Muscle of leg (tissue), 11 donors: ENCODE data around the gene PCDH9. TPM values are rescaled to one million over a fixed set of nuclear protein-coding genes. Genes with fewer than 3 reads are reported as not detected.

ENCODE experiments used
- DNase-seq: peaks from one replicate; pipeline ENCODE4 v3.0.0; 2013
- H3K27ac ChIP-seq: one replicate; pipeline ENCODE4 v1.5.1; 2013; ENCODE audit warnings: mild to moderate bottlenecking, low read length, control low read depth
- H3K27me3 ChIP-seq: one replicate; pipeline ENCODE4 v1.6.1; 2013; ENCODE audit warnings: low read length; ENCODE audit not compliant: control insufficient read depth, insufficient read depth
- H3K36me3 ChIP-seq: one replicate; pipeline ENCODE4 v1.6.1; 2013; ENCODE audit warnings: low read length; ENCODE audit not compliant: control insufficient read depth, insufficient read depth
- H3K4me1 ChIP-seq: one replicate; pipeline ENCODE4 v1.6.1; 2013; ENCODE audit warnings: low read length; ENCODE audit not compliant: control insufficient read depth, insufficient read depth
- H3K4me3 ChIP-seq: one replicate; pipeline ENCODE4 v1.5.1; 2013; ENCODE audit warnings: low read length, control low read depth
- H3K9me3 ChIP-seq: replicated peaks from 2 replicates; pipeline ENCODE4 v1.6.1; 2013; ENCODE audit warnings: low read depth, low read length; ENCODE audit not compliant: control insufficient read depth
- WGBS: methylation state at CpG from one replicate; pipeline ENCODE4 v1.1.5; 2013; ENCODE audit warnings: missing lambda C conversion rate; ENCODE audit not compliant: insufficient coverage; 5-methylcytosine and 5-hydroxymethylcytosine counted together
- polyA plus RNA-seq, 8 donors: library from polyadenylated mRNA; unstranded; fragments of 120-200 nt; gene quantifications; one replicate each; pipeline versions ENCODE4 v1.2.1 to v1.2.3, GENCODE V29; 2013; ENCODE audit warnings: inconsistent platforms in 1 of 8, low replicate concordance in 1 of 8; ENCODE audit not compliant: insufficient read length in 8 of 8, insufficient read depth in 1 of 8
- total RNA-seq: library from RNA; stranded (reverse); fragments of 120-200 nt; gene quantifications from one replicate; pipeline ENCODE4 v1.2.4, GENCODE V29; 2013

PCDH9 gene
- total and polyA plus RNA-seq, 9 donors, result 1.7 to 8.3 (median 3.1) TPM

- no peaks in the 10 kb centered on the region for H3K36me3 ChIP-seq
- no peak overlapping the region for H3K27ac ChIP-seq
- WGBS, result no CpG with 5 or more reads among the region's 4 CpGs
- H3K4me3 ChIP-seq, result no peak overlapping the region
- H3K9me3 ChIP-seq, result no peaks in the 10 kb centered on the region
- H3K27me3 ChIP-seq, result no peaks in the 10 kb centered on the region
- no peak for DNase-seq
- no peaks in the 10 kb centered on the region for H3K4me1 ChIP-seq
Observed at GRCh38 chr13:66519259-66519658, 710.9 kb downstream of the PCDH9 start.

- WGBS, result no CpG with 5 or more reads among the region's 2 CpGs
- H3K36me3 ChIP-seq, result no peaks in the 10 kb centered on the region
- H3K4me1 ChIP-seq, result no peaks in the 10 kb centered on the region
- H3K27me3 ChIP-seq, result no peaks in the 10 kb centered on the region
- no peaks in the 10 kb centered on the region for H3K9me3 ChIP-seq
- DNase-seq, result no peak
- H3K4me3 ChIP-seq, result no peak overlapping the region
- no peak overlapping the region for H3K27ac ChIP-seq
Observed at GRCh38 chr13:66518068-66518467, 712.1 kb downstream of the PCDH9 start.

GRCh38 chr13:66513728-66514127, 716.4 kb downstream of the PCDH9 start:
- no CpG with 5 or more reads among the region's 2 CpGs for WGBS
- Histone ChIP-seq H3K36me3 (no peaks in the 10 kb centered on the region), H3K4me1 (no peaks in the 10 kb centered on the region), H3K27ac (no peak overlapping the region), H3K27me3 (no peaks in the 10 kb centered on the region), H3K9me3 (no peaks in the 10 kb centered on the region), H3K4me3 (no peak overlapping the region)
- peak; percentile 29 for DNase-seq

- no peak for DNase-seq
- Histone ChIP-seq H3K4me3 (no peak overlapping the region), H3K9me3 (no peaks in the 10 kb centered on the region), H3K27ac (no peak overlapping the region), H3K4me1 (no peaks in the 10 kb centered on the region), H3K27me3 (no peaks in the 10 kb centered on the region), H3K36me3 (no peaks in the 10 kb centered on the region)
- no CpG with 5 or more reads among the region's 1 CpG for WGBS
Observed at GRCh38 chr13:66509175-66509574, 721.0 kb downstream of the PCDH9 start.

- Histone ChIP-seq H3K4me1 (no peaks in the 10 kb centered on the region), H3K9me3 (no peaks in the 10 kb centered on the region), H3K27me3 (no peaks in the 10 kb centered on the region), H3K27ac (no peak overlapping the region), H3K4me3 (no peak overlapping the region), H3K36me3 (no peaks in the 10 kb centered on the region)
- DNase-seq, result no peak
- 100% methylated on average over 1 of the region's 4 CpGs for WGBS
Observed at GRCh38 chr13:66508153-66508909, 721.8 kb downstream of the PCDH9 start.

GRCh38 chr13:66506979-66507378, 723.2 kb downstream of the PCDH9 start:
- no peaks in the 10 kb centered on the region for H3K9me3 ChIP-seq
- no CpG with 5 or more reads among the region's 2 CpGs for WGBS
- H3K4me1 ChIP-seq, result no peaks in the 10 kb centered on the region
- H3K4me3 ChIP-seq, result no peak overlapping the region
- no peaks in the 10 kb centered on the region for H3K36me3 ChIP-seq
- no peak overlapping the region for H3K27ac ChIP-seq
- H3K27me3 ChIP-seq, result no peaks in the 10 kb centered on the region
- DNase-seq, result peak; percentile 17

- H3K36me3 ChIP-seq, result no peaks in the 10 kb centered on the region
- no peaks in the 10 kb centered on the region for H3K9me3 ChIP-seq
- no peak for DNase-seq
- no CpG with 5 or more reads among the region's 7 CpGs for WGBS
- H3K27me3 ChIP-seq, result no peaks in the 10 kb centered on the region
- H3K4me1 ChIP-seq, result no peaks in the 10 kb centered on the region
- H3K27ac ChIP-seq, result no peak overlapping the region
- no peak overlapping the region for H3K4me3 ChIP-seq
Observed at GRCh38 chr13:66506051-66506777, 723.9 kb downstream of the PCDH9 start.

- no peak for DNase-seq
- Histone ChIP-seq H3K9me3 (no peaks in the 10 kb centered on the region), H3K27me3 (no peaks in the 10 kb centered on the region), H3K36me3 (no peaks in the 10 kb centered on the region), H3K4me1 (no peaks in the 10 kb centered on the region), H3K4me3 (no peak overlapping the region), H3K27ac (no peak overlapping the region)
- 80% methylated on average over 4 of the region's 6 CpGs for WGBS
Observed at GRCh38 chr13:66503890-66504289, 726.2 kb downstream of the PCDH9 start.

- H3K4me1 ChIP-seq, result no peaks in the 10 kb centered on the region
- H3K36me3 ChIP-seq, result no peaks in the 10 kb centered on the region
- no peak overlapping the region for H3K27ac ChIP-seq
- H3K9me3 ChIP-seq, result no peaks in the 10 kb centered on the region
- no peaks in the 10 kb centered on the region for H3K27me3 ChIP-seq
- no peak overlapping the region for H3K4me3 ChIP-seq
- DNase-seq, result no peak
Observed at GRCh38 chr13:66501181-66501580, 729.0 kb downstream of the PCDH9 start.

- Histone ChIP-seq H3K4me3 (no peak overlapping the region), H3K27me3 (no peaks in the 10 kb centered on the region), H3K27ac (no peak overlapping the region), H3K4me1 (no peaks in the 10 kb centered on the region), H3K36me3 (no peaks in the 10 kb centered on the region), H3K9me3 (no peaks in the 10 kb centered on the region)
- WGBS, result no CpG with 5 or more reads among the region's 1 CpG
- no peak for DNase-seq
Observed at GRCh38 chr13:66492479-66492878, 737.7 kb downstream of the PCDH9 start.
